PC-3 (cell line): ENCODE results near the gene INPP5K.

Source experiments
- EZH2 ChIP-seq: fragments of 300-600 bp; sonication (generic); IDR thresholded peaks from one replicate; pipeline ENCODE4 v1.6.1; 2017; ENCODE audit warnings: antibody characterized with exemption, mild to moderate bottlenecking, low read length; ENCODE audit not compliant: unreplicated experiment
- EZH2phosphoT487 ChIP-seq: fragments of 300-600 bp; sonication (generic); IDR thresholded peaks from 2 replicates; pipeline ENCODE4 v1.6.1; 2018; ENCODE audit warnings: mild to moderate bottlenecking, antibody characterized with exemption, low read length, borderline replicate concordance
- TF ChIP-seq, protein P1 (sequence below): fragments of 300-600 bp; sonication (generic); conservative IDR thresholded peaks from 2 replicates; pipeline ENCODE4 v1.5.1; 2017; ENCODE audit warnings: antibody characterized with exemption, low read depth, mild to moderate bottlenecking, low read length

DNA sequence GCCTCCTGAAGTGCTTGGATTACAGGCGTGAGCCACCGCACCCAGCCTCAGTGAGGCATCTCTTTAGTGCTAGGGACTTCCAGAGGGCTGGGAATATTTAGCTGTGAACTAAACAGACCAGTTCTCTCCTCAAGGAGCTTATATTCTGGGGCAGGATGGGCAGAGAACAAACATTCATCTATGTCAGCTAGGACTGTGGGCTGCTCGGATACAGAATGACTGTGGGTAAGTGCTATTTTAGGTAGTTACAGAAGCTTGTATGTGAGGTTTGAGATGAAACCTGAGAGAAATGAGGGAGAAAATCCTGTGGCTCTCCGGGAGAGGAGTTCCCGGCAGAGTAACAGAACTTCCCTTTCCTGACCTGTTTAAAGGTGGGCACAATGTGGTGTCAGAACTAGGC lies 6.2 kb upstream of the INPP5K start:
- TF ChIP-seq, protein P1, sequence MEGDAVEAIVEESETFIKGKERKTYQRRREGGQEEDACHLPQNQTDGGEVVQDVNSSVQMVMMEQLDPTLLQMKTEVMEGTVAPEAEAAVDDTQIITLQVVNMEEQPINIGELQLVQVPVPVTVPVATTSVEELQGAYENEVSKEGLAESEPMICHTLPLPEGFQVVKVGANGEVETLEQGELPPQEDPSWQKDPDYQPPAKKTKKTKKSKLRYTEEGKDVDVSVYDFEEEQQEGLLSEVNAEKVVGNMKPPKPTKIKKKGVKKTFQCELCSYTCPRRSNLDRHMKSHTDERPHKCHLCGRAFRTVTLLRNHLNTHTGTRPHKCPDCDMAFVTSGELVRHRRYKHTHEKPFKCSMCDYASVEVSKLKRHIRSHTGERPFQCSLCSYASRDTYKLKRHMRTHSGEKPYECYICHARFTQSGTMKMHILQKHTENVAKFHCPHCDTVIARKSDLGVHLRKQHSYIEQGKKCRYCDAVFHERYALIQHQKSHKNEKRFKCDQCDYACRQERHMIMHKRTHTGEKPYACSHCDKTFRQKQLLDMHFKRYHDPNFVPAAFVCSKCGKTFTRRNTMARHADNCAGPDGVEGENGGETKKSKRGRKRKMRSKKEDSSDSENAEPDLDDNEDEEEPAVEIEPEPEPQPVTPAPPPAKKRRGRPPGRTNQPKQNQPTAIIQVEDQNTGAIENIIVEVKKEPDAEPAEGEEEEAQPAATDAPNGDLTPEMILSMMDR: no peak
- TF ChIP-seq EZH2 (no peak), EZH2phosphoT487 (no peak)
